Esophagus muscularis mucosa (tissue), 4 donors: Measurements from ENCODE around the gene TMEM109. TPM values are rescaled to one million over a fixed set of nuclear protein-coding genes. Genes with fewer than 3 reads are reported as not detected.

Experiments
- DNase-seq: peaks from one replicate; pipeline ENCODE4 v3.0.0-alpha.2; 2017; ENCODE audit errors: extremely low spot score
- H3K27ac ChIP-seq, 4 donors: fragments of 200-600 bp; sonication (generic); replicated peaks in 1 of 4; 1 replicate in 3 of 4; 2 replicates in 1 of 4; pipeline ENCODE4 v1.5.1; 2016 to 2019; ENCODE audit warnings: mild to moderate bottlenecking in 1 of 4
- H3K27me3 ChIP-seq, 4 donors: fragments of 200-600 bp; sonication (generic); one replicate each; pipeline versions ENCODE4 v1.5.1 to v1.6.0; 2016 to 2019
- H3K36me3 ChIP-seq, 4 donors: fragments of 200-600 bp; sonication (generic); one replicate each; pipeline ENCODE4 v1.5.1; 2016 to 2019
- H3K4me1 ChIP-seq, 4 donors: fragments of 200-600 bp; sonication (generic); one replicate each; pipeline ENCODE4 v1.5.1; 2016 to 2019
- H3K4me3 ChIP-seq, 4 donors: fragments of 200-600 bp; sonication (generic); 1 replicate in 2 of 4; 2 replicates in 2 of 4; pipeline ENCODE4 v1.5.1; 2016 to 2019; ENCODE audit warnings: mild to moderate bottlenecking in 4 of 4, moderate library complexity in 1 of 4
- H3K9me3 ChIP-seq, 4 donors: fragments of 200-600 bp; sonication (generic); 1 replicate in 3 of 4; 2 replicates in 1 of 4; pipeline ENCODE4 v1.5.1; 2016 to 2019
- EP300 ChIP-seq: sonication (generic); formaldehyde crosslinking; IDR thresholded peaks from one replicate; pipeline ENCODE4 v1.6.1; 2017; ENCODE audit warnings: antibody characterized with exemption
- POLR2A ChIP-seq: fragments of 450-650 bp; IDR thresholded peaks from one replicate; pipeline ENCODE4 v1.6.1; 2017; ENCODE audit warnings: antibody characterized with exemption, moderate library complexity, mild to moderate bottlenecking, low read depth
- POLR2AphosphoS5 ChIP-seq, 2 donors: sonication (generic); formaldehyde crosslinking; IDR thresholded peaks; one replicate each; pipeline ENCODE4 v1.6.1; 2017; ENCODE audit warnings: antibody characterized with exemption in 2 of 2
- WGBS: methylation state at CpG from one replicate; pipeline ENCODE4 v1.1.5; 2018; 5-methylcytosine and 5-hydroxymethylcytosine counted together
- intact Hi-C: fragments of 100-400 bp; cut with DNase I; formaldehyde crosslinking; loops from one replicate; pipeline ENCODE4 v1.15.1; 2023
- total RNA-seq, 4 donors: library from RNA; depleted of rRNA; stranded (reverse); fragments of >200 nt; gene quantifications; one replicate each; pipeline versions ENCODE4 v1.1.0 to v1.2.1, GENCODE V29; 2016
- TF ChIP-seq, protein P1 (sequence below), 3 experiments: fragments of 200-600 bp in 2 of 3; fragments of 450-650 bp in 1 of 3; sonication (generic) in 2 of 3; IDR thresholded peaks; one replicate each; pipeline ENCODE4 v1.5.1; 2017 to 2019; ENCODE audit warnings: antibody characterized with exemption in 3 of 3, mild to moderate bottlenecking in 2 of 3, moderate library complexity in 1 of 3

The TMEM109 gene
- total RNA-seq, 4 donors from 2014 or later, result 106 to 186 (median 138) TPM

DNA sequence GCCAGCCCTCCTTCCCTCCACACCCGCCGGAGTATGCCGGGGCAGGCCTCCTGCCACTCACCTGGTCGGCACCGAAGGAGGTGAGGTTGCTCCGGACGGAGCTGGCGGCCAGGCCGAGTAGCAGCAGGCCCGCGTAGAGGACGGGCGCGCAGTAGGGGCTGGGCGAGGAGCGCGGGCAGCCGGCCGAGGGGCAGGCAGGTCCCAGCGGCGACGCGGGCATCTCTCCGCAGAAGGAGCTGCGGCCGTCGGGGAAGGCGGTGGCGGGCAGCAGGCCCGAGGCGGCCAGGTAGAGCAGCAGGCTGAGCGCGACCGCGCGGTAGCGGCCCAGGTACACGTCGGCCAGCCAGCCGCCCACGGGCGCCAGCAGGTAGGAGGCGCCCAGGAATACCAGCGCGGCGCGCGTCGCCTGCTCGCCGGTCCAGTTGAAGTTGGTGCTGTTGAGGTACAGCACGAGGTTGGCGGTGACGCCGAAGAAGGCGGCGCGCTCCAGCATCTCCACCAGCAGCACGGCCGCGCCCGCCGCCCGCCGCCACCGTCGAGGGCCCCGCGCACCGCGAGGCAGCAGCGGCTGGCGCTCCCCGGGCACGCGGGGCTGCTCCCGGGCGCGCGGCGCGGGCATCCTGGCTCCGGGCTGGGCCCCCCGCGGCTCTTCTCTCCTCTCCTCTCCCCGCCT, 37.1 kb downstream of the TMEM109 start:
- intact Hi-C loops, result no loop called here
- H3K4me3 ChIP-seq, result peak overlapping the region; percentile 57 to 66 (median 59)
- peak overlapping the region; percentile 82 to 86 (median 85) for H3K27ac ChIP-seq
- 15% methylated on average over 7 of the region's 86 CpGs for WGBS
- no peak for DNase-seq
- H3K4me1 ChIP-seq, result peaks cover 11 to 60% (median 49%) of the 10 kb centered on the region in 4 donors
- TF ChIP-seq, protein P1, sequence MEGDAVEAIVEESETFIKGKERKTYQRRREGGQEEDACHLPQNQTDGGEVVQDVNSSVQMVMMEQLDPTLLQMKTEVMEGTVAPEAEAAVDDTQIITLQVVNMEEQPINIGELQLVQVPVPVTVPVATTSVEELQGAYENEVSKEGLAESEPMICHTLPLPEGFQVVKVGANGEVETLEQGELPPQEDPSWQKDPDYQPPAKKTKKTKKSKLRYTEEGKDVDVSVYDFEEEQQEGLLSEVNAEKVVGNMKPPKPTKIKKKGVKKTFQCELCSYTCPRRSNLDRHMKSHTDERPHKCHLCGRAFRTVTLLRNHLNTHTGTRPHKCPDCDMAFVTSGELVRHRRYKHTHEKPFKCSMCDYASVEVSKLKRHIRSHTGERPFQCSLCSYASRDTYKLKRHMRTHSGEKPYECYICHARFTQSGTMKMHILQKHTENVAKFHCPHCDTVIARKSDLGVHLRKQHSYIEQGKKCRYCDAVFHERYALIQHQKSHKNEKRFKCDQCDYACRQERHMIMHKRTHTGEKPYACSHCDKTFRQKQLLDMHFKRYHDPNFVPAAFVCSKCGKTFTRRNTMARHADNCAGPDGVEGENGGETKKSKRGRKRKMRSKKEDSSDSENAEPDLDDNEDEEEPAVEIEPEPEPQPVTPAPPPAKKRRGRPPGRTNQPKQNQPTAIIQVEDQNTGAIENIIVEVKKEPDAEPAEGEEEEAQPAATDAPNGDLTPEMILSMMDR (IDR thresholded peaks at IDR 0.05), result no peak
- TF ChIP-seq POLR2AphosphoS5 (IDR thresholded peaks at IDR 0.05), result no peak
- no peak for TF ChIP-seq EP300
- no peak for TF ChIP-seq POLR2A
- H3K36me3 ChIP-seq, result peaks cover 0 to 14% (median 7%) of the 10 kb centered on the region in 4 donors
- no peaks in the 10 kb centered on the region for H3K9me3 ChIP-seq
- H3K27me3 ChIP-seq, result no peaks in the 10 kb centered on the region

DNA sequence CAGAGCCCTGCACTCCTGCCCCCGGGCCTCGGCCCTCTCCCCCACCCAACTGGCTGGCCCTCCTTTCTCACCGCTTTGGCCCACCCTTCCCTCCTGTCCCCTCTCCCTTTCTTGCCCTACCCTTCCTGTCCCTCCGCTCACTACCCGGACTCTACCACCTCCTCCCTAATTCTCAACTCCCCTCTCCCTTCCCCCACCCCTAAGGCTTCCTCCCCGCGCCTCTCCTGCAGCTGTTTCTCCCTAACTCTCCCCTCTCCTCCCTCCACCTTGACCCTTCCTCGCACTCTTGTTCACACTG, 37.6 kb downstream of the TMEM109 start:
- H3K27me3 ChIP-seq, result no peaks in the 10 kb centered on the region
- intact Hi-C loops, result no loop called here
- 18% methylated on average over 8 of the region's 8 CpGs for WGBS
- peaks cover 11 to 55% (median 49%) of the 10 kb centered on the region in 4 donors for H3K4me1 ChIP-seq
- peak overlapping the region; percentile 82 to 86 (median 85) for H3K27ac ChIP-seq
- H3K9me3 ChIP-seq, result no peaks in the 10 kb centered on the region
- no peak for DNase-seq
- H3K36me3 ChIP-seq, result peaks cover 0 to 9% (median 2%) of the 10 kb centered on the region in 4 donors
- H3K4me3 ChIP-seq, result peak overlapping the region; percentile 57 to 66 (median 59)
- TF ChIP-seq POLR2A, result no peak
- no peak for TF ChIP-seq EP300
- TF ChIP-seq, protein P1 (IDR thresholded peaks at IDR 0.05), result no peak
- no peak for TF ChIP-seq POLR2AphosphoS5 (IDR thresholded peaks at IDR 0.05)

DNA sequence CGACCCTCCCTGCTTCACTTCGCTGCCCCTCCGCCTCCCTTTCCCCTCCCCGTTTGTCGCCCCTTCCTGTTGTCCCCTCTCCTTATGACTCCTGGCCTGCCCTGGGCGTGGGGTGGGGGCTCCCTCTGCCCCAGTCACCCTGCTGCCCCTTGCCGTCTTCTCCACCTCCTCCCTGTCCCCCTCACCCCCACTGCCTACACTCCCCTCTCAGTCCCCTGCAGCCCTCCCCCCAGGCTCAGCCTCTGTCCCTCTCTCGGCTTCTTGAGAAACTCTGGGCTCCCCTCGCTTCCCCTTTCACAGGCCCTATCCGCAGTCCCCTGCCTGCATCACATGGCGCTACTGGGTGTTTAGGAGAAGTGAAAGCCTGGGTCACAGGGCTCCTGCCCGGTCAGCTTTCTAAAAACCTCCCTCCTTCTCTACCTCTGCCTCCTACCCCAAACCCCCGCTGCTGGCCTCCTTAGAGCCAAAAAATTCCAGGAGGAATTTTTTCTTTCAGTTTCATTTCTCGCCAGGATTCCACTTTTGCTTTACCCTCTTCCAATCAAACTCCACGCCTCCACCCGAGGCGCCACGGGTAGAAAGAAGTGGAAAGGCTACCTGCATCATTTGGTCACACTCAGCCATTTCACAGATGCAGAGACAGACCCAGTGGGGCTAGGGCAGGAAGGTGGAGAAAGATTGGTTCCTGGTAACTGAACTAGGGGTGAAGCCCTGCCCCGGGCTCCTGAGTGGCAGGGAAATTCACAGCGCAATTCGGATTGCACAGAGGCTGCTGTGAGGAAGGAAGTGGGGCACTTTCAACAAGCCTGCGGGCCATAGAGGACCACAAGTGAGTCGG, 38.2 kb downstream of the TMEM109 start, which contains the start of gene SLC15A3:
SLC15A3 (minus strand) TSS at position 273 of the 838 bp plus-strand sequence. CDS start 625 bp downstream, outside the sequence.
- no peak for DNase-seq
- no peaks in the 10 kb centered on the region for H3K27me3 ChIP-seq
- peak; percentile 29 to 48 for TF ChIP-seq POLR2AphosphoS5 (IDR thresholded peaks at IDR 0.05)
- TF ChIP-seq, protein P1 (IDR thresholded peaks at IDR 0.05), result no peak
- peaks cover 11 to 53% (median 50%) of the 10 kb centered on the region in 4 donors for H3K4me1 ChIP-seq
- H3K36me3 ChIP-seq, result peaks cover 0 to 6% (median 0%) of the 10 kb centered on the region in 4 donors
- intact Hi-C loops, result no loop called here
- peak within 1 kb of the TSS; percentile 57 to 66 (median 59) for H3K4me3 ChIP-seq
- WGBS, result 13% methylated on average over 22 of the region's 23 CpGs
- no peaks in the 10 kb centered on the region for H3K9me3 ChIP-seq
- peak within 1 kb of the TSS; percentile 82 to 86 (median 85) for H3K27ac ChIP-seq

DNA sequence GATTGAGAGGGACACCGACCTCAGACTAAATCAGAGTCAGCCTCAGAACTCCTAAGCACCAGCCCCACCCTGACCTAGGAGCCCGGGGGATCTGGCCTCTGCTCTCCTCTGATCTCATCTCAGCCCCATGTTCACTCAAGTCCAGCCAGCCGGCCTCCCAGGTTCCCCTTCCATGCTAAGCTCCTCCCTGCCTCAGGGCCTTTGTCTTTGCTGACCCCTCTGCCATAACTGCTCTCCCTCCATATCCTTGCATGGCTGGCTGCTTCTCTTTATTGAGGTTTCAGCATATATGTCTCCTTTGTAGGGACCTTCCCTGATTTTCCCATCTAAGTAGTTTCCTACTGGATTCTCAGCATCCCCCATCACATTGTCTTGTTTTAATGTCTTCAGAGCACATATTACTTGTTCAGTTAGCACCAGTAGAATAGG, 38.8 kb downstream of the TMEM109 start:
- DNase-seq, result no peak
- Histone ChIP-seq H3K27me3 (no peaks in the 10 kb centered on the region), H3K27ac (peak overlapping the region; percentile 82 to 86 (median 85)), H3K4me1 (peaks cover 11 to 56% (median 45%) of the 10 kb centered on the region in 4 donors), H3K9me3 (no peaks in the 10 kb centered on the region), H3K36me3 (peaks cover 0 to under 1% (median 0%) of the 10 kb centered on the region in 4 donors), H3K4me3 (peak overlapping the region; percentile 57 to 66 (median 59))
- intact Hi-C loops, result no loop called here
- TF ChIP-seq POLR2A (no peak), POLR2AphosphoS5 (IDR thresholded peaks at IDR 0.05) (no peak), EP300 (no peak)
- TF ChIP-seq, protein P1 (IDR thresholded peaks at IDR 0.05), result no peak
- 58% methylated on average over 2 of the region's 3 CpGs for WGBS
